Effector memory CD8-positive, alpha-beta T cell (primary cell): ENCODE measurements around the gene ZSWIM6.

ENCODE experiments used
- ATAC-seq: fragments of 150-1000 bp; cut with Tn5 transposase; replicated peaks from 2 replicates; pipeline ENCODE4 v1.10.0; 2021; ENCODE audit warnings: mild to moderate bottlenecking, moderate library complexity
- DNase-seq, 3 experiments: peaks; one replicate each; pipeline ENCODE4 v3.0.0; 2021
- H3K27ac Mint-ChIP-seq, 2 donors: one replicate each; pipeline ENCODE4 v1.8.0; 2022; ENCODE audit warnings: mild to moderate bottlenecking in 2 of 2, mixed read lengths in 2 of 2, moderate library complexity in 2 of 2
- H3K27me3 Mint-ChIP-seq, 2 donors: one replicate each; pipeline ENCODE4 v1.8.0; 2022; ENCODE audit warnings: mixed read lengths in 2 of 2
- H3K36me3 Mint-ChIP-seq: one replicate; pipeline ENCODE4 v1.8.0; 2022; ENCODE audit warnings: mild to moderate bottlenecking, moderate library complexity, mixed read lengths; ENCODE audit not compliant: insufficient read depth
- H3K4me1 Mint-ChIP-seq, 2 donors: one replicate each; pipeline ENCODE4 v1.8.0; 2022; ENCODE audit warnings: low read depth in 2 of 2, mixed read lengths in 2 of 2
- H3K4me3 Mint-ChIP-seq, 2 donors: one replicate each; pipeline ENCODE4 v1.8.0; 2022; ENCODE audit warnings: mild to moderate bottlenecking in 2 of 2, mixed read lengths in 2 of 2, moderate library complexity in 2 of 2
- H3K9me3 Mint-ChIP-seq, 2 donors: one replicate each; pipeline ENCODE4 v1.8.0; 2022; ENCODE audit warnings: mixed read lengths in 2 of 2

Gene ZSWIM6

GRCh38 chr5:61440596-61440995 lies 108.5 kb downstream of the ZSWIM6 start:
- ATAC-seq: no peak
- DNase-seq: no peak
- peaks cover 3% of the 10 kb centered on the region for H3K36me3 Mint-ChIP-seq
- no peaks in the 10 kb centered on the region for H3K27me3 Mint-ChIP-seq
- no peak overlapping the region for H3K4me3 Mint-ChIP-seq
- H3K9me3 Mint-ChIP-seq: peaks cover 6 to 7% of the 10 kb centered on the region in 2 donors
- H3K4me1 Mint-ChIP-seq: peaks cover 4 to 14% of the 10 kb centered on the region in 2 donors
- no peak overlapping the region for H3K27ac Mint-ChIP-seq

- ATAC-seq (no peak), DNase-seq (no peak)
- Mint-ChIP-seq H3K4me1 (peaks cover 2 to 14% of the 10 kb centered on the region in 2 donors), H3K4me3 (no peak overlapping the region), H3K36me3 (peaks cover 3% of the 10 kb centered on the region), H3K27ac (no peak overlapping the region), H3K9me3 (peaks cover 6 to 7% of the 10 kb centered on the region in 2 donors), H3K27me3 (no peaks in the 10 kb centered on the region)
Observed at GRCh38 chr5:61441742-61442141, 109.7 kb downstream of the ZSWIM6 start.

- no peaks in the 10 kb centered on the region for H3K27me3 Mint-ChIP-seq
Observed at GRCh38 chr5:61447780-61448495, 115.9 kb downstream of the ZSWIM6 start.

GRCh38 chr5:61449804-61450492 lies 117.9 kb downstream of the ZSWIM6 start:
- DNase-seq: no peak
- Mint-ChIP-seq H3K27me3 (no peaks in the 10 kb centered on the region), H3K27ac (no peak overlapping the region), H3K4me1 (peaks cover 0 to 2% of the 10 kb centered on the region in 2 donors), H3K4me3 (no peak overlapping the region), H3K36me3 (no peaks in the 10 kb centered on the region), H3K9me3 (peaks cover 7 to 8% of the 10 kb centered on the region in 2 donors)
- ATAC-seq: no peak

More at GRCh38 chr5:61447780-61448495, 115.9 kb downstream of the ZSWIM6 start:
- ATAC-seq: no peak
- no peak overlapping the region for H3K27ac Mint-ChIP-seq
- no peaks in the 10 kb centered on the region for H3K36me3 Mint-ChIP-seq
- H3K9me3 Mint-ChIP-seq: peaks cover 7 to 8% of the 10 kb centered on the region in 2 donors
- H3K4me1 Mint-ChIP-seq: peaks cover 0 to 2% of the 10 kb centered on the region in 2 donors
- H3K4me3 Mint-ChIP-seq: no peak overlapping the region
- no peak for DNase-seq

- Mint-ChIP-seq H3K4me3 (no peak overlapping the region), H3K27ac (no peak overlapping the region), H3K9me3 (peaks cover 7 to 8% of the 10 kb centered on the region in 2 donors), H3K4me1 (peaks cover 2 to 4% of the 10 kb centered on the region in 2 donors), H3K36me3 (no peaks in the 10 kb centered on the region), H3K27me3 (no peaks in the 10 kb centered on the region)
- no peak for ATAC-seq
- no peak for DNase-seq
Observed at GRCh38 chr5:61450493-61451279, 118.6 kb downstream of the ZSWIM6 start.

GRCh38 chr5:61455179-61456006 lies 123.3 kb downstream of the ZSWIM6 start:
- Mint-ChIP-seq H3K9me3 (no peaks in the 10 kb centered on the region), H3K4me3 (no peak overlapping the region), H3K4me1 (peaks cover 0 to 19% of the 10 kb centered on the region in 2 donors), H3K27ac (no peak overlapping the region), H3K27me3 (no peaks in the 10 kb centered on the region), H3K36me3 (no peaks in the 10 kb centered on the region)
- DNase-seq (no peak), ATAC-seq (no peak)

GRCh38 chr5:61460471-61460870 lies 128.4 kb downstream of the ZSWIM6 start:
- Mint-ChIP-seq H3K9me3 (no peaks in the 10 kb centered on the region), H3K4me1 (peaks cover 13 to 31% of the 10 kb centered on the region in 2 donors), H3K27me3 (no peaks in the 10 kb centered on the region), H3K36me3 (no peaks in the 10 kb centered on the region), H3K4me3 (no peak overlapping the region), H3K27ac (no peak overlapping the region)
- ATAC-seq (no peak), DNase-seq (no peak)

- Mint-ChIP-seq H3K9me3 (no peaks in the 10 kb centered on the region), H3K4me1 (peaks cover 13 to 34% of the 10 kb centered on the region in 2 donors), H3K27me3 (no peaks in the 10 kb centered on the region), H3K4me3 (no peak overlapping the region), H3K36me3 (no peaks in the 10 kb centered on the region), H3K27ac (no peak overlapping the region)
- ATAC-seq (no peak), DNase-seq (no peak)
Observed at GRCh38 chr5:61461417-61461816, 129.4 kb downstream of the ZSWIM6 start.

GRCh38 chr5:61461926-61462325 lies 129.9 kb downstream of the ZSWIM6 start:
- ATAC-seq: no peak
- no peak for DNase-seq
- Mint-ChIP-seq H3K36me3 (no peaks in the 10 kb centered on the region), H3K27ac (no peak overlapping the region), H3K4me3 (no peak overlapping the region), H3K27me3 (no peaks in the 10 kb centered on the region), H3K9me3 (no peaks in the 10 kb centered on the region), H3K4me1 (peaks cover 13 to 33% of the 10 kb centered on the region in 2 donors)

GRCh38 chr5:61463596-61463995 lies 131.5 kb downstream of the ZSWIM6 start:
- Mint-ChIP-seq H3K27me3 (no peaks in the 10 kb centered on the region), H3K9me3 (no peaks in the 10 kb centered on the region), H3K36me3 (no peaks in the 10 kb centered on the region), H3K4me1 (peaks cover 16 to 29% of the 10 kb centered on the region in 2 donors), H3K4me3 (no peak overlapping the region), H3K27ac (peak overlapping the region in 1 of 2 donors; percentile 41)
- ATAC-seq: no peak
- no peak for DNase-seq

GRCh38 chr5:61464512-61464911 lies 132.5 kb downstream of the ZSWIM6 start:
- ATAC-seq (no peak), DNase-seq (no peak)
- H3K4me1 Mint-ChIP-seq: peaks cover 16 to 29% of the 10 kb centered on the region in 2 donors
- no peak overlapping the region for H3K4me3 Mint-ChIP-seq
- no peak overlapping the region for H3K27ac Mint-ChIP-seq
- no peaks in the 10 kb centered on the region for H3K9me3 Mint-ChIP-seq
- H3K36me3 Mint-ChIP-seq: no peaks in the 10 kb centered on the region
- H3K27me3 Mint-ChIP-seq: no peaks in the 10 kb centered on the region

GRCh38 chr5:61465066-61465465 lies 133.0 kb downstream of the ZSWIM6 start:
- Mint-ChIP-seq H3K27ac (no peak overlapping the region), H3K27me3 (no peaks in the 10 kb centered on the region), H3K4me1 (peaks cover 20 to 30% of the 10 kb centered on the region in 2 donors), H3K36me3 (no peaks in the 10 kb centered on the region), H3K4me3 (no peak overlapping the region), H3K9me3 (no peaks in the 10 kb centered on the region)
- no peak for DNase-seq
- no peak for ATAC-seq

GRCh38 chr5:61465496-61465895 lies 133.4 kb downstream of the ZSWIM6 start:
- Mint-ChIP-seq H3K9me3 (no peaks in the 10 kb centered on the region), H3K27me3 (no peaks in the 10 kb centered on the region), H3K36me3 (no peaks in the 10 kb centered on the region), H3K4me1 (peaks cover 20 to 27% of the 10 kb centered on the region in 2 donors), H3K4me3 (no peak overlapping the region), H3K27ac (no peak overlapping the region)
- DNase-seq (no peak), ATAC-seq (no peak)
